K562 (cell line): ENCODE results near the gene GPX5. TPM values are rescaled to one million over a fixed set of nuclear protein-coding genes. Genes with fewer than 3 reads are reported as not detected.

ENCODE experiments used
- BDP1 ChIP-seq: IDR thresholded peaks from 3 replicates; pipeline ENCODE4 v1.6.1; 2011; ENCODE audit not compliant: insufficient read length, insufficient read depth
- BRF1 ChIP-seq: IDR thresholded peaks from 3 replicates; pipeline ENCODE4 v1.6.1; 2011; ENCODE audit warnings: borderline replicate concordance, mild to moderate bottlenecking; ENCODE audit not compliant: insufficient read length; ENCODE audit errors: extremely low read depth
- CCAR2 ChIP-seq: fragments of 200-400 bp; formaldehyde crosslinking; IDR thresholded peaks from 2 replicates; pipeline ENCODE4 v1.6.1; 2017; ENCODE audit warnings: mild to moderate bottlenecking, low read depth, low read length
- CLOCK ChIP-seq: fragments of 250-450 bp; sonication (Bioruptor Pico); IDR thresholded peaks from 2 replicates; pipeline ENCODE4 v1.4.0; 2020; ENCODE audit warnings: mild to moderate bottlenecking, moderate library complexity, borderline replicate concordance
- CUX1 ChIP-seq: fragments of 200-800 bp; sonication (Bioruptor generic); IDR thresholded peaks from 2 replicates; pipeline ENCODE4 v1.6.1; 2016; ENCODE audit warnings: missing genetic modification characterization, missing compliant biosample characterization
- FOS ChIP-seq: IDR thresholded peaks from 3 replicates; pipeline ENCODE4 v1.6.1; 2011; ENCODE audit not compliant: insufficient read length; ENCODE audit errors: extremely low read depth
- FUS ChIP-seq: fragments of 200-400 bp; formaldehyde crosslinking; optimal IDR thresholded peaks from 2 replicates; pipeline ENCODE3; 2017; ENCODE audit warnings: low read depth, low read length
- MEF2D ChIP-seq: conservative IDR thresholded peaks from 2 replicates; pipeline ENCODE4 v1.6.1; 2016; ENCODE audit warnings: low read depth, missing genetic modification characterization, missing compliant biosample characterization
- PCBP1 ChIP-seq: fragments of 200-400 bp; formaldehyde crosslinking; IDR thresholded peaks from 2 replicates; pipeline ENCODE4 v1.6.1; 2018; ENCODE audit warnings: mild to moderate bottlenecking, low read depth, low read length; ENCODE audit not compliant: poor library complexity, severe bottlenecking
- RBM25 ChIP-seq: fragments of 200-400 bp; formaldehyde crosslinking; IDR thresholded peaks from 2 replicates; pipeline ENCODE4 v1.6.1; 2018; ENCODE audit warnings: low read length, low read depth, moderate library complexity; ENCODE audit not compliant: severe bottlenecking
- UBTF ChIP-seq, 2 experiments: IDR thresholded peaks; 2 replicates each; pipeline ENCODE4 v1.6.1; 2012; ENCODE audit warnings: improper control_type of control experiment in 2 of 2, low read depth in 2 of 2, low read length in 2 of 2, borderline replicate concordance in 1 of 2
- USF2 ChIP-seq: sonication (generic); formaldehyde crosslinking; IDR thresholded peaks from 2 replicates; pipeline ENCODE4 v1.5.0; 2020; ENCODE audit warnings: missing genetic modification reagents
- XRCC4 ChIP-seq: IDR thresholded peaks from one replicate; pipeline ENCODE4 v1.6.1; 2011; ENCODE audit not compliant: insufficient read depth, insufficient read length; ENCODE audit errors: extremely low read depth
- ZBED1 ChIP-seq: IDR thresholded peaks from 2 replicates; pipeline ENCODE4 v1.6.1; 2014
- ZNF239 ChIP-seq: fragments of 250-450 bp; sonication (Bioruptor Pico); IDR thresholded peaks from 2 replicates; pipeline ENCODE4 v1.4.0; 2020; ENCODE audit warnings: mild to moderate bottlenecking
- ZNF766 ChIP-seq: fragments of 200-800 bp; sonication (Bioruptor generic); conservative IDR thresholded peaks from 2 replicates; pipeline ENCODE4 v1.6.1; 2016; ENCODE audit warnings: missing genetic modification characterization, missing compliant biosample characterization
- polyA plus RNA-seq, 8 experiments: library from polyadenylated mRNA; depleted of rRNA in 4 of 8; stranded (reverse) in 5 of 8; unstranded in 3 of 8; fragments of >200 nt; fragmentation: Nextera tagmentation in 2 of 8; fragmentation: Illumina TruSeq in 1 of 8; extraction: Ambion mirVana in 2 of 8; extraction: Trizol in 1 of 8; gene quantifications; 2 replicates each; pipeline versions ENCODE4 v1.2.1 to v1.2.3, GENCODE V29; 2011 to 2014; ENCODE audit warnings: inconsistent platforms in 1 of 8, missing spikeins in 1 of 8
- total RNA-seq, 7 experiments: library from RNA; depleted of rRNA in 6 of 7; stranded (reverse); fragments of >200 nt in 6 of 7; fragmentation: Illumina TruSeq in 2 of 7; extraction: Trizol in 2 of 7; gene quantifications; 2 replicates each; pipeline versions ENCODE4 v1.2.1 to v1.2.3, GENCODE V29; 2011 to 2021; ENCODE audit warnings: low replicate concordance in 1 of 7

Gene GPX5
- total and polyA plus RNA-seq, 9 of the 15 experiments (the other 6 are each of a cell fraction or from before 2014, with no cell fraction given), result 0.07 to 0.18 (median 0.15) TPM; not detected in 6

GRCh38 chr6:28537509-28538140 is 11.9 kb downstream of the GPX5 start (continued):
- TF ChIP-seq CLOCK, result no peak
- no peak for TF ChIP-seq XRCC4
- TF ChIP-seq FOS, result no peak
- no peak for TF ChIP-seq ZNF766 (CRISPR knock-in tag)
- no peak for TF ChIP-seq UBTF (IDR thresholded peaks at IDR 0.05; ENCODE audit: borderline replicate concordance in 1 of 2, low read depth in 2 of 2, low read length in 2 of 2)
- TF ChIP-seq USF2, result no peak
- no peak for TF ChIP-seq ZBED1
- TF ChIP-seq FUS, result no peak
- no peak for TF ChIP-seq CUX1 (CRISPR knock-in tag)
- no peak for TF ChIP-seq RBM25
- TF ChIP-seq PCBP1, result no peak
- TF ChIP-seq ZNF239, result no peak
- TF ChIP-seq BDP1, result no peak
- no peak for TF ChIP-seq BRF1
- no peak for TF ChIP-seq MEF2D (tag)
- TF ChIP-seq CCAR2, result no peak
